Right atrium auricular region (tissue), 2 donors: ENCODE measurements around the gene ARMC7. TPM values are rescaled to one million over a fixed set of nuclear protein-coding genes. Genes with fewer than 3 reads are reported as not detected.
A peak's percentile ranks its signal among the peaks of the same experiment; 100 is the strongest.

Experiments used
- DNase-seq: peaks from one replicate; pipeline ENCODE4 v3.0.0-alpha.2; 2019; ENCODE audit warnings: low spot score
- H3K27ac ChIP-seq, 2 donors: fragments of 200-600 bp; sonication (generic); 1 replicate in 1 of 2; 2 replicates in 1 of 2; pipeline ENCODE4 v1.5.1; 2016 to 2019
- H3K27me3 ChIP-seq, 2 donors: fragments of 200-600 bp; sonication (generic); one replicate each; pipeline versions ENCODE4 v1.5.1 to v1.6.0; 2017 to 2019
- H3K36me3 ChIP-seq: fragments of 200-600 bp; sonication (generic); one replicate; pipeline ENCODE4 v1.5.1; 2016
- H3K4me1 ChIP-seq, 2 donors: fragments of 200-600 bp; sonication (generic); one replicate each; pipeline versions ENCODE4 v1.5.1 to v1.6.0; 2017 to 2019
- H3K4me3 ChIP-seq, 2 donors: fragments of 200-600 bp; sonication (generic); 1 replicate in 1 of 2; 2 replicates in 1 of 2; pipeline ENCODE4 v1.5.1; 2017 to 2019; ENCODE audit warnings: mild to moderate bottlenecking in 1 of 2, moderate library complexity in 1 of 2
- H3K9me3 ChIP-seq, 2 donors: fragments of 200-600 bp; sonication (generic); one replicate each; pipeline ENCODE4 v1.5.1; 2019
- total RNA-seq, 2 donors: library from RNA; depleted of rRNA; stranded (reverse); fragments of >200 nt; gene quantifications; one replicate each; pipeline ENCODE4 v1.1.0, GENCODE V29; 2016
- TF ChIP-seq, protein P1 (sequence below), 2 donors: fragments of 200-600 bp; sonication (generic); IDR thresholded peaks; one replicate each; pipeline ENCODE4 v1.5.1; 2019; ENCODE audit warnings: antibody characterized with exemption in 2 of 2

ARMC7 gene
- total RNA-seq, 2 donors from 2014 or later = 4.9 to 9.5 TPM

- no peak overlapping the region for H3K27ac ChIP-seq
- DNase-seq = no peak
- no peaks in the 10 kb centered on the region for H3K36me3 ChIP-seq
- H3K4me3 ChIP-seq = no peak overlapping the region
- H3K27me3 ChIP-seq = no peaks in the 10 kb centered on the region
- peaks cover 0 to 44% of the 10 kb centered on the region in 2 donors for H3K4me1 ChIP-seq
- H3K9me3 ChIP-seq = no peaks in the 10 kb centered on the region
- TF ChIP-seq, protein P1, sequence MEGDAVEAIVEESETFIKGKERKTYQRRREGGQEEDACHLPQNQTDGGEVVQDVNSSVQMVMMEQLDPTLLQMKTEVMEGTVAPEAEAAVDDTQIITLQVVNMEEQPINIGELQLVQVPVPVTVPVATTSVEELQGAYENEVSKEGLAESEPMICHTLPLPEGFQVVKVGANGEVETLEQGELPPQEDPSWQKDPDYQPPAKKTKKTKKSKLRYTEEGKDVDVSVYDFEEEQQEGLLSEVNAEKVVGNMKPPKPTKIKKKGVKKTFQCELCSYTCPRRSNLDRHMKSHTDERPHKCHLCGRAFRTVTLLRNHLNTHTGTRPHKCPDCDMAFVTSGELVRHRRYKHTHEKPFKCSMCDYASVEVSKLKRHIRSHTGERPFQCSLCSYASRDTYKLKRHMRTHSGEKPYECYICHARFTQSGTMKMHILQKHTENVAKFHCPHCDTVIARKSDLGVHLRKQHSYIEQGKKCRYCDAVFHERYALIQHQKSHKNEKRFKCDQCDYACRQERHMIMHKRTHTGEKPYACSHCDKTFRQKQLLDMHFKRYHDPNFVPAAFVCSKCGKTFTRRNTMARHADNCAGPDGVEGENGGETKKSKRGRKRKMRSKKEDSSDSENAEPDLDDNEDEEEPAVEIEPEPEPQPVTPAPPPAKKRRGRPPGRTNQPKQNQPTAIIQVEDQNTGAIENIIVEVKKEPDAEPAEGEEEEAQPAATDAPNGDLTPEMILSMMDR (IDR thresholded peaks at IDR 0.05) = no peak
These were observed 5.8 kb downstream of the ARMC7 start for GRCh38 chr17:75115555-75115954.

GRCh38 chr17:75116737-75117136 is 7.0 kb downstream of the ARMC7 start:
- Histone ChIP-seq H3K36me3 (peaks cover 3% of the 10 kb centered on the region), H3K27me3 (no peaks in the 10 kb centered on the region), H3K9me3 (no peaks in the 10 kb centered on the region), H3K4me3 (no peak overlapping the region), H3K4me1 (peaks cover 0 to 32% of the 10 kb centered on the region in 2 donors), H3K27ac (no peak overlapping the region)
- TF ChIP-seq, protein P1 (IDR thresholded peaks at IDR 0.05) = no peak
- no peak for DNase-seq

DNA sequence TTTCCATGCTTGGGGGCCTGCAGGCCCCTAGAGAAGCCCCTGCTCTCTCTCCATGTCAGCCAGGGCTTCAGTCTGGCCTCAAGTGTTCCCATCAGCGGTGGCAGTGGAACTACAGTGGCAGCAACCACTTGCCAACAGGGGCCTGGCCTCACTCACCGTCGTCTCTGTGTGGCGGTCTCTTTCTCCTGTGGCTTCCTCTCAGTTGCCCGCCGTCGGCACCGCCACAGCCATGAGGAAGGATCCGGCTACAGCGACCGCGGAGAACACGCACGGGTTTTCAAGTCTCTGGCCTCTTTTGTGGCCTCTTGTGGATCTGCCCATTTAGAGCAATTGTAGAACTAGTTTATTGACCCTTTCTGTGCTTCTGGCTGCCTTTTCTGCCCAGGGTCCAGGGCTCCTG is 8.5 kb downstream of the ARMC7 start:
- Histone ChIP-seq H3K27ac (no peak overlapping the region), H3K4me1 (peaks cover 0 to 28% of the 10 kb centered on the region in 2 donors), H3K36me3 (peaks cover 3% of the 10 kb centered on the region), H3K4me3 (no peak overlapping the region), H3K27me3 (no peaks in the 10 kb centered on the region), H3K9me3 (no peaks in the 10 kb centered on the region)
- TF ChIP-seq, protein P1 (IDR thresholded peaks at IDR 0.05) = no peak
- no peak for DNase-seq

GRCh38 chr17:75124041-75124818 is 14.5 kb downstream of the ARMC7 start:
- DNase-seq = peak; percentile 78
- no peak overlapping the region for H3K4me3 ChIP-seq

GRCh38 chr17:75124819-75125162 is 15.0 kb downstream of the ARMC7 start:
- Histone ChIP-seq H3K27ac (peak overlapping the region; percentile 50 to 60), H3K9me3 (no peaks in the 10 kb centered on the region)
- DNase-seq = no peak

More at GRCh38 chr17:75124041-75124818, 14.5 kb downstream of the ARMC7 start:
- H3K9me3 ChIP-seq = no peaks in the 10 kb centered on the region
- H3K27me3 ChIP-seq = no peaks in the 10 kb centered on the region
- peak overlapping the region; percentile 50 to 60 for H3K27ac ChIP-seq
- peaks cover 0 to 16% of the 10 kb centered on the region in 2 donors for H3K4me1 ChIP-seq
- TF ChIP-seq, protein P1 (IDR thresholded peaks at IDR 0.05) = no peak
- peaks cover 3% of the 10 kb centered on the region for H3K36me3 ChIP-seq

More at GRCh38 chr17:75124819-75125162, 15.0 kb downstream of the ARMC7 start:
- H3K4me3 ChIP-seq = no peak overlapping the region
- H3K4me1 ChIP-seq = peaks cover 0 to 16% of the 10 kb centered on the region in 2 donors
- peaks cover 6% of the 10 kb centered on the region for H3K36me3 ChIP-seq
- no peaks in the 10 kb centered on the region for H3K27me3 ChIP-seq
- TF ChIP-seq, protein P1 (IDR thresholded peaks at IDR 0.05) = no peak
